Gastrocnemius medialis (tissue), 4 donors: ENCODE measurements around the gene VWA8.

ENCODE experiments used
- POLR2A ChIP-seq, 2 donors: fragments of 450-650 bp; IDR thresholded peaks; one replicate each; pipeline ENCODE4 v1.6.1; 2017; ENCODE audit warnings: antibody characterized with exemption in 2 of 2, mild to moderate bottlenecking in 2 of 2, moderate library complexity in 2 of 2
- TF ChIP-seq, protein P1 (sequence below), 5 experiments: fragments of 450-650 bp in 3 of 5; fragments of 200-600 bp in 2 of 5; sonication (generic) in 2 of 5; IDR thresholded peaks in 4 of 5; conservative IDR thresholded peaks in 1 of 5; 1 replicate in 4 of 5; 2 replicates in 1 of 5; pipeline ENCODE4 v1.5.1; 2016 to 2019; ENCODE audit warnings: antibody characterized with exemption in 5 of 5, mild to moderate bottlenecking in 3 of 5, moderate library complexity in 3 of 5

DNA sequence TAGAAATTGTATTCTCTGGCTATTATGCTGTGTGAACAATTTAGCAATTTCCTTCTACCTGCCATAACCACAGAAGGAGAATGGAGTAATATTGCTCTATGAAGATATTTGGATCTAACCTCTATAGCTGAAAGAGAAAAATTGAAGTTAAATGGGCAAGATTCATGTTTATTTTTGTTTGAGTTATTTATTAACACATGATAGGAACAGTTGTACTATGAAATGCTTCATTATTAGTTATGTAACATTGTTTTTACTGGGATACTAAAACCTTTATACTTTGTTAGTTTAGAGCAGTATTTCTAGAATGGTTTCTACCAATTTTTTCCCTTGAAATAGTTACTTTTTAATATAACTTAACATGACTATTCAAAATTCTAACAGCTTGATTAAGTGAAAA, 27.3 kb upstream of the VWA8 start:
- TF ChIP-seq, protein P1, sequence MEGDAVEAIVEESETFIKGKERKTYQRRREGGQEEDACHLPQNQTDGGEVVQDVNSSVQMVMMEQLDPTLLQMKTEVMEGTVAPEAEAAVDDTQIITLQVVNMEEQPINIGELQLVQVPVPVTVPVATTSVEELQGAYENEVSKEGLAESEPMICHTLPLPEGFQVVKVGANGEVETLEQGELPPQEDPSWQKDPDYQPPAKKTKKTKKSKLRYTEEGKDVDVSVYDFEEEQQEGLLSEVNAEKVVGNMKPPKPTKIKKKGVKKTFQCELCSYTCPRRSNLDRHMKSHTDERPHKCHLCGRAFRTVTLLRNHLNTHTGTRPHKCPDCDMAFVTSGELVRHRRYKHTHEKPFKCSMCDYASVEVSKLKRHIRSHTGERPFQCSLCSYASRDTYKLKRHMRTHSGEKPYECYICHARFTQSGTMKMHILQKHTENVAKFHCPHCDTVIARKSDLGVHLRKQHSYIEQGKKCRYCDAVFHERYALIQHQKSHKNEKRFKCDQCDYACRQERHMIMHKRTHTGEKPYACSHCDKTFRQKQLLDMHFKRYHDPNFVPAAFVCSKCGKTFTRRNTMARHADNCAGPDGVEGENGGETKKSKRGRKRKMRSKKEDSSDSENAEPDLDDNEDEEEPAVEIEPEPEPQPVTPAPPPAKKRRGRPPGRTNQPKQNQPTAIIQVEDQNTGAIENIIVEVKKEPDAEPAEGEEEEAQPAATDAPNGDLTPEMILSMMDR (IDR thresholded peaks at IDR 0.05 in 4 of 5, conservative IDR thresholded peaks at IDR 0.05 in 1 of 5) = no peak
- no peak for TF ChIP-seq POLR2A (IDR thresholded peaks at IDR 0.05)
